Suprapubic skin (tissue), 4 donors: ENCODE results near the gene ZNF317. TPM values are rescaled to one million over a fixed set of nuclear protein-coding genes. Genes with fewer than 3 reads are reported as not detected.

ENCODE experiments used
- DNase-seq, 2 donors: peaks; one replicate each; pipeline ENCODE4 v3.0.0-alpha.2; 2019; ENCODE audit warnings: low spot score in 2 of 2
- H3K27ac ChIP-seq: fragments of 200-600 bp; sonication (generic); one replicate; pipeline ENCODE4 v1.5.1; 2019
- H3K27me3 ChIP-seq: fragments of 200-600 bp; sonication (generic); one replicate; pipeline ENCODE4 v1.5.1; 2019
- H3K36me3 ChIP-seq: fragments of 200-600 bp; sonication (generic); one replicate; pipeline ENCODE4 v1.5.1; 2019
- H3K4me1 ChIP-seq: fragments of 200-600 bp; sonication (generic); one replicate; pipeline ENCODE4 v1.5.1; 2019
- H3K4me3 ChIP-seq: fragments of 200-600 bp; sonication (generic); one replicate; pipeline ENCODE4 v1.5.1; 2019; ENCODE audit warnings: mild to moderate bottlenecking
- H3K9me3 ChIP-seq: fragments of 200-600 bp; sonication (generic); one replicate; pipeline ENCODE4 v1.5.1; 2019
- EP300 ChIP-seq: sonication (generic); formaldehyde crosslinking; IDR thresholded peaks from one replicate; pipeline ENCODE4 v1.6.1; 2017; ENCODE audit warnings: antibody characterized with exemption
- POLR2A ChIP-seq, 2 donors: fragments of 450-650 bp; IDR thresholded peaks; one replicate each; pipeline ENCODE4 v1.6.1; 2017; ENCODE audit warnings: antibody characterized with exemption in 2 of 2, mild to moderate bottlenecking in 2 of 2, moderate library complexity in 2 of 2
- POLR2AphosphoS5 ChIP-seq, 3 donors: sonication (generic); formaldehyde crosslinking; IDR thresholded peaks; one replicate each; pipeline ENCODE4 v1.6.1; 2017; ENCODE audit warnings: antibody characterized with exemption in 3 of 3
- WGBS: methylation state at CpG from one replicate; pipeline ENCODE4 v1.1.5; 2018; 5-methylcytosine and 5-hydroxymethylcytosine counted together
- total RNA-seq, 4 donors: library from RNA; depleted of rRNA; stranded (reverse); fragments of >200 nt; gene quantifications; one replicate each; pipeline ENCODE4 v1.1.0, GENCODE V29; 2016
- TF ChIP-seq, protein P1 (sequence below), 2 donors: fragments of 200-600 bp in 1 of 2; fragments of 450-650 bp in 1 of 2; sonication (generic) in 1 of 2; IDR thresholded peaks; one replicate each; pipeline ENCODE4 v1.5.1; 2016 to 2019; ENCODE audit warnings: antibody characterized with exemption in 2 of 2, mild to moderate bottlenecking in 1 of 2, moderate library complexity in 1 of 2

ZNF317 gene
- total RNA-seq, 4 donors from 2014 or later, result 18.9 to 35.8 (median 28.0) TPM

DNA sequence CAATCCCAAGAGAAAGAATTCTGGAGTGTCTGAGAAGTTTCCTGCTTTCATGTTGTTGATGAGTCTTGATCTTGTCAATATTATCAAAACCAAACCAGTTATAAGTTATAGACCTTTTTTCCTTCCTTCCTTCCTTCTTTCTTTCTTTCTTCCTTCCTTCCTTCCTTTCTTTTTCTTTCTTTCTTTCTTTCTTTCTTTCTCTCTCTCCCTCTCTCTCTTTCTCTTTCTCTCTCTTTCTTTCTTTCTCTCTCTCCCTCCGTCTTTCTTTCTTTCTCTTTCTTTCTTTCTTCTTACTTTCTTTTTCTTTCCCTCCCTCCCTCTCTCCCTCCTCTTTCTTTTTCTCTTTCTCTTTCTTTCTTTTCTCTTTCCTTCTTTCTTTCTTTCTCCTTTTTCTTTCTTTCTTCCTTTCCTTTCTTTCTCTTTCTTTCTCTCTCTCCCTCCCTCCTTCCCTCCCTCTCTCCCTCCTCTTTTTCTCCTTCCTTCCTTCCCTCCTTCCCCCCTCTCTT is 13.2 kb upstream of the ZNF317 start, which contains the start of gene OR7G3:
TSS of gene OR7G3 (minus strand) at position 51 of the 506 bp plus-strand sequence. CDS start at position 51, 0 bp downstream.
- H3K36me3 ChIP-seq, result no peaks in the 10 kb centered on the region
- H3K27me3 ChIP-seq, result peaks cover 37% of the 10 kb centered on the region
- H3K9me3 ChIP-seq, result no peaks in the 10 kb centered on the region
- TF ChIP-seq EP300 (no peak), POLR2AphosphoS5 (IDR thresholded peaks at IDR 0.05) (no peak), POLR2A (IDR thresholded peaks at IDR 0.05) (no peak)
- TF ChIP-seq, protein P1, sequence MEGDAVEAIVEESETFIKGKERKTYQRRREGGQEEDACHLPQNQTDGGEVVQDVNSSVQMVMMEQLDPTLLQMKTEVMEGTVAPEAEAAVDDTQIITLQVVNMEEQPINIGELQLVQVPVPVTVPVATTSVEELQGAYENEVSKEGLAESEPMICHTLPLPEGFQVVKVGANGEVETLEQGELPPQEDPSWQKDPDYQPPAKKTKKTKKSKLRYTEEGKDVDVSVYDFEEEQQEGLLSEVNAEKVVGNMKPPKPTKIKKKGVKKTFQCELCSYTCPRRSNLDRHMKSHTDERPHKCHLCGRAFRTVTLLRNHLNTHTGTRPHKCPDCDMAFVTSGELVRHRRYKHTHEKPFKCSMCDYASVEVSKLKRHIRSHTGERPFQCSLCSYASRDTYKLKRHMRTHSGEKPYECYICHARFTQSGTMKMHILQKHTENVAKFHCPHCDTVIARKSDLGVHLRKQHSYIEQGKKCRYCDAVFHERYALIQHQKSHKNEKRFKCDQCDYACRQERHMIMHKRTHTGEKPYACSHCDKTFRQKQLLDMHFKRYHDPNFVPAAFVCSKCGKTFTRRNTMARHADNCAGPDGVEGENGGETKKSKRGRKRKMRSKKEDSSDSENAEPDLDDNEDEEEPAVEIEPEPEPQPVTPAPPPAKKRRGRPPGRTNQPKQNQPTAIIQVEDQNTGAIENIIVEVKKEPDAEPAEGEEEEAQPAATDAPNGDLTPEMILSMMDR (IDR thresholded peaks at IDR 0.05), result no peak
- no peak within 1 kb of the TSS for H3K4me3 ChIP-seq
- no peaks in the 10 kb centered on the region for H3K4me1 ChIP-seq
- WGBS, result no CpG with 5 or more reads among the region's 1 CpG
- DNase-seq, result no peak
- H3K27ac ChIP-seq, result no peak within 1 kb of the TSS

DNA sequence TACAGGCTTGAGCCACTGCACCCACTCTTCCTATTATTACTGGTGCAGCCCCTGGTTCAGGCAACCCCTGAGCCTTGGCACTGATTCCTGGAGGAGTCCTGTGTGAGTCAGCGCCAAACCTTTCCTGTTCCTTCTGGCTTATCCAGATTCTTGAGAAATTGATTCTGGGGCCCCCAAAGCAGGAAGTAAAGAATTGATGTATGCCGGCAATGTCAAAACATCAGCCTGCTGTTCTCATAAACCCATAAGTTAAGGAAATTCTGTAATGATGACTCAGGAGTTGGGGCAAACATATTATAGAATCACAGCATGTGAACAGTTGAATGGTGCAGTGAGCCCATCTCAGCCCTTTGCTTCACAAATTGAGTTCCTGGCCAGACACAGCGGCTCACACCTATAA is 12.0 kb upstream of the ZNF317 start:
- Histone ChIP-seq H3K27ac (no peak overlapping the region), H3K9me3 (no peaks in the 10 kb centered on the region), H3K36me3 (no peaks in the 10 kb centered on the region), H3K27me3 (peaks cover 37% of the 10 kb centered on the region), H3K4me3 (no peak overlapping the region), H3K4me1 (no peaks in the 10 kb centered on the region)
- 45% methylated on average over 3 of the region's 3 CpGs for WGBS
- TF ChIP-seq POLR2A (IDR thresholded peaks at IDR 0.05) (no peak), EP300 (no peak), POLR2AphosphoS5 (IDR thresholded peaks at IDR 0.05) (no peak)
- TF ChIP-seq, protein P1 (IDR thresholded peaks at IDR 0.05), result no peak
- DNase-seq, result no peak

DNA sequence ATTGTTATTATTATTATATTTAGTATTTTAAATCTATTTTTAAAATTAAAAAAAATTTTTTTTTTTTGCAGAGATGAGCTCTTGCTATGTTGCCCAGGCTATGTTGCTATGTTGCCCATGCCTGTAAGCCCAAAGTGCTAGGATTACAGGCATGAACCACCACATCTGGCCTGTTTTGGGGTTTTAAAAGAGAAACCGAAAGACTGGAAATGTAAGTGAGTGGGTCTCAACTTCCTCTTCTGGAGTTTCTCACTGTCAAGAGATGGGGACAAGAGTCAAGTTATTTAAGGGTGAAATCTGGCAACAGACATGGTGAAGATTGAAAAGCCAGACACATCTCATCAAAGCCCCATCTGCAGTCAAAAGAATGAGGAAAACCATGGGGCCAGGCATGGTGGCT is 9.2 kb upstream of the ZNF317 start:
- Histone ChIP-seq H3K9me3 (no peaks in the 10 kb centered on the region), H3K27me3 (peaks cover 28% of the 10 kb centered on the region), H3K27ac (no peak overlapping the region), H3K4me1 (no peaks in the 10 kb centered on the region), H3K4me3 (no peak overlapping the region), H3K36me3 (no peaks in the 10 kb centered on the region)
- 35% methylated on average over 1 of the region's 1 CpG for WGBS
- TF ChIP-seq, protein P1 (IDR thresholded peaks at IDR 0.05), result no peak
- TF ChIP-seq POLR2AphosphoS5 (IDR thresholded peaks at IDR 0.05), result no peak
- TF ChIP-seq EP300, result no peak
- no peak for TF ChIP-seq POLR2A (IDR thresholded peaks at IDR 0.05)
- no peak for DNase-seq

DNA sequence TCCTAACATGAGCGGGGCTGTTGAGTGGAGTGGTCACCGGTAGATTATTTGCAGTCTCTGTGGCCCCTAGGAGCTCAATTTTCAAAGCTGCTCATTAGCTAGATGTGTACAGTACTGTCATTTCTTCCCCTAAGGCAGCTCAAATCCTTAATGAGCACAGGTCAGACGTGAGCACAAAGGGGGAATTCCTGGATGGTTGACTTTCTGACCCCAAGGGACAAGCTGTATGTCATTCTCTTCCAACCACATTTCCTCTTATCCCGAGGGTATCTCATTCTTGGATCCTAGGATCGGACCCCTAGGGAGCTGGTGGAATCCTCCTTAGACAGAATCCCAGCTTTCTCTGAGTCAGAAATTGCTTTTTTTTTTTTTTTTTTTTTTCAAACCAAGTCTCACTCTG is 7.8 kb upstream of the ZNF317 start:
- Histone ChIP-seq H3K4me3 (no peak overlapping the region), H3K36me3 (no peaks in the 10 kb centered on the region), H3K27me3 (peaks cover 16% of the 10 kb centered on the region), H3K27ac (no peak overlapping the region), H3K9me3 (no peaks in the 10 kb centered on the region), H3K4me1 (no peaks in the 10 kb centered on the region)
- TF ChIP-seq POLR2AphosphoS5 (IDR thresholded peaks at IDR 0.05) (no peak), EP300 (no peak), POLR2A (IDR thresholded peaks at IDR 0.05) (no peak)
- TF ChIP-seq, protein P1 (IDR thresholded peaks at IDR 0.05), result no peak
- no peak for DNase-seq
- 43% methylated on average over 5 of the region's 5 CpGs for WGBS

DNA sequence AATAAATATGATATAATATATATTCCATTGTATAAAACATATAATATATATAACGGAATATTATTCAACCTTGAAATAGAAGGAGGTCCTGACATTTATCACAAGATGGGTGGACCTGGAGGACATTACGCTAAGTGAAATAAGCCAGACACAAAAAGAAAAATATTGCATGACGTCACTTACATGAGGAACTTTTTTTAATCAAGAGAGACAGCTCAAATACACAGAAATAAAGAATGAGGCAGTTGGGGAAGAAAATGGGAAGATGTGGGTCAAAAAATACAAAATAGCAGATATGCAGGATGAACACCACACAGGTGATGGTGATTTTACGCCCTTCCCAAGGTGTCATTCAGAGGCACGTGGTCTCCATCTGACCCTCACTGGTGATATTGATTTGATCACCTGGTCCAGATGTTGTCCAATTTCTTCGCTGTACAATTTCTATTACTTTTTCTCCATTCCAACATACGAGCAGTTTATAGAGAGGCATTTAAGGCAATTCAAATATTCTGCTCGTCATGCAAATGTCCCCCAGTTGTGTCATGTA is 513 bp upstream of the ZNF317 start:
- WGBS, result 27% methylated on average over 8 of the region's 8 CpGs
- Histone ChIP-seq H3K9me3 (peaks cover 15% of the 10 kb centered on the region), H3K27me3 (no peaks in the 10 kb centered on the region), H3K4me1 (peaks cover 20% of the 10 kb centered on the region), H3K4me3 (peak overlapping the region; percentile 92), H3K27ac (no peak overlapping the region), H3K36me3 (no peaks in the 10 kb centered on the region)
- TF ChIP-seq, protein P1 (IDR thresholded peaks at IDR 0.05), result no peak
- TF ChIP-seq EP300 (no peak), POLR2A (IDR thresholded peaks at IDR 0.05) (no peak), POLR2AphosphoS5 (IDR thresholded peaks at IDR 0.05) (no peak)
- no peak for DNase-seq
